NB4 (cell line): ENCODE results near the gene FST.

Source experiments
- DNase-seq: peaks from one replicate; pipeline ENCODE4 v3.0.0; 2010; ENCODE audit warnings: low read depth
- H3K4me3 ChIP-seq: one replicate; pipeline ENCODE4 v1.5.1; 2011; ENCODE audit warnings: mild to moderate bottlenecking, low read depth, low read length, moderate library complexity
- MYC ChIP-seq: IDR thresholded peaks from 2 replicates; pipeline ENCODE4 v1.6.1; 2011; ENCODE audit warnings: low read depth, low read length
- POLR2A ChIP-seq: IDR thresholded peaks from 2 replicates; pipeline ENCODE4 v1.6.1; 2011; ENCODE audit warnings: mild to moderate bottlenecking; ENCODE audit not compliant: insufficient read length; ENCODE audit errors: extremely low read depth
- TF ChIP-seq, protein P1 (sequence below): IDR thresholded peaks from 2 replicates; pipeline ENCODE4 v1.6.1; 2011; ENCODE audit warnings: low read depth, low read length
- TF ChIP-seq, protein P2 (sequence below): IDR thresholded peaks from one replicate; pipeline ENCODE4 v1.5.1; 2012; ENCODE audit warnings: low read depth, low read length

The FST gene

GRCh38 chr5:53453898-53454718 is 26.3 kb upstream of the FST start:
- TF ChIP-seq, protein P1, sequence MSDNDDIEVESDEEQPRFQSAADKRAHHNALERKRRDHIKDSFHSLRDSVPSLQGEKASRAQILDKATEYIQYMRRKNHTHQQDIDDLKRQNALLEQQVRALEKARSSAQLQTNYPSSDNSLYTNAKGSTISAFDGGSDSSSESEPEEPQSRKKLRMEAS: no peak
- TF ChIP-seq POLR2A (no peak), MYC (no peak)
- TF ChIP-seq, protein P2, sequence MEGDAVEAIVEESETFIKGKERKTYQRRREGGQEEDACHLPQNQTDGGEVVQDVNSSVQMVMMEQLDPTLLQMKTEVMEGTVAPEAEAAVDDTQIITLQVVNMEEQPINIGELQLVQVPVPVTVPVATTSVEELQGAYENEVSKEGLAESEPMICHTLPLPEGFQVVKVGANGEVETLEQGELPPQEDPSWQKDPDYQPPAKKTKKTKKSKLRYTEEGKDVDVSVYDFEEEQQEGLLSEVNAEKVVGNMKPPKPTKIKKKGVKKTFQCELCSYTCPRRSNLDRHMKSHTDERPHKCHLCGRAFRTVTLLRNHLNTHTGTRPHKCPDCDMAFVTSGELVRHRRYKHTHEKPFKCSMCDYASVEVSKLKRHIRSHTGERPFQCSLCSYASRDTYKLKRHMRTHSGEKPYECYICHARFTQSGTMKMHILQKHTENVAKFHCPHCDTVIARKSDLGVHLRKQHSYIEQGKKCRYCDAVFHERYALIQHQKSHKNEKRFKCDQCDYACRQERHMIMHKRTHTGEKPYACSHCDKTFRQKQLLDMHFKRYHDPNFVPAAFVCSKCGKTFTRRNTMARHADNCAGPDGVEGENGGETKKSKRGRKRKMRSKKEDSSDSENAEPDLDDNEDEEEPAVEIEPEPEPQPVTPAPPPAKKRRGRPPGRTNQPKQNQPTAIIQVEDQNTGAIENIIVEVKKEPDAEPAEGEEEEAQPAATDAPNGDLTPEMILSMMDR: no peak
- DNase-seq: no peak
- H3K4me3 ChIP-seq: no peak overlapping the region

- no peak overlapping the region for H3K4me3 ChIP-seq
- TF ChIP-seq, protein P2: no peak
- no peak for TF ChIP-seq POLR2A
- TF ChIP-seq, protein P1: no peak
- no peak for TF ChIP-seq MYC
- DNase-seq: no peak
Observed at GRCh38 chr5:53454719-53455000, 25.8 kb upstream of the FST start.

- no peak overlapping the region for H3K4me3 ChIP-seq
- DNase-seq: no peak
- no peak for TF ChIP-seq POLR2A
- TF ChIP-seq, protein P2: no peak
- TF ChIP-seq, protein P1: no peak
- TF ChIP-seq MYC: no peak
Observed at GRCh38 chr5:53456366-53456765, 24.1 kb upstream of the FST start.

DNA sequence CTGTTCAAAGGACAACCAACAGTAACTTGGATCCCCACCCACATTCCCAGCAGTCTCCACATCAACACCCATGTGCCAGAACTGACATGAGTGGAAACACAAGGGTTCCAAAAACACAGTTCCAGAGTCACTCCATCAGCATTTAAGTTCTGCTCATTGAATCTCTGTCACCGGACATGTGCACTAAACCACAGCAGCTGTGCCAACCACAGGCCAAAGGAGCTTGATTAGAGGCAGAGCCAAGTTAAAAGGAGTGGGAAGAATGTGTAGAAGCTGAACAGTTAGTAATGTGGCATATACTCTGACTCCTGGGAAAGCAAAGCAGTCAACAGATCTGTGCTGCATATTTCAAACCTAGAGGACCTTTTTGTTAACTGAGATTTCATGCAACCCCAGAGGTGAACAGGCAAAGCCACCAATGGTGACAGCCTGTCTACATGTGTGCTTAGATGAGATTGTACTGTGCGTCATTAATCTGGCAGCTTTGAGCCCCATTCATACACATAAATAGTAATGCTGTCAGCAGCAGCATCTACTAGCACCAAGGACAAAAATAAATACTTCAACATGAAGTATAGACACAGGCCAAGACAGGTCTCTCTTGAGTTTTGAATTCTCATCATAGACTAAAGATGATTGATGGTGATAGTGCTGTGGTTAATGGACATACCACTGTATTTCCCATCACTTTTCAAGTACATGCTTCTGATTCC is 16.4 kb upstream of the FST start:
- H3K4me3 ChIP-seq: no peak overlapping the region
- peak; percentile 16 for DNase-seq
- TF ChIP-seq, protein P1: 0 out of 2 replicates have a peak, but pooled peaks have one; percentile 19
- TF ChIP-seq POLR2A: no peak

DNA sequence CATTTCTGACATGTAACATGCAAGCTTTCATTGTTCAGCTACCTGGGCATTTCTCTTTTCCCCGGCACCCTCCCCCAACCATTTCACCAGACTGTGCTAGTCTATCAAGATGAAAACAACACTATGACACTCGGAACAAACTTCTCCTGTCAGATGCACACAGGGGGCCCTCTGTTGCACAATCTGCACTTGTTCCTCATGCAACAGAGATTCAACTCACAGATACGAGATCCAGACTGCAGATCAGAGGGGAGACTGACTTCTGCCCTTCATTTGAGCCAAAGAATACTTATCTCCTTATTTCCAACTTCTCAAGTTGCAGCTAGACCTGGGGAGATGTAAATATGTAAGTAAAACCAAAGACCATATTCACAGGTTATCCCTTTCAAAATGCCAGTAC is 15.7 kb upstream of the FST start:
- H3K4me3 ChIP-seq: no peak overlapping the region
- DNase-seq: peak; percentile 78
- no peak for TF ChIP-seq POLR2A
- TF ChIP-seq, protein P1: no peak
- TF ChIP-seq, protein P2: no peak
- TF ChIP-seq MYC: no peak

DNA sequence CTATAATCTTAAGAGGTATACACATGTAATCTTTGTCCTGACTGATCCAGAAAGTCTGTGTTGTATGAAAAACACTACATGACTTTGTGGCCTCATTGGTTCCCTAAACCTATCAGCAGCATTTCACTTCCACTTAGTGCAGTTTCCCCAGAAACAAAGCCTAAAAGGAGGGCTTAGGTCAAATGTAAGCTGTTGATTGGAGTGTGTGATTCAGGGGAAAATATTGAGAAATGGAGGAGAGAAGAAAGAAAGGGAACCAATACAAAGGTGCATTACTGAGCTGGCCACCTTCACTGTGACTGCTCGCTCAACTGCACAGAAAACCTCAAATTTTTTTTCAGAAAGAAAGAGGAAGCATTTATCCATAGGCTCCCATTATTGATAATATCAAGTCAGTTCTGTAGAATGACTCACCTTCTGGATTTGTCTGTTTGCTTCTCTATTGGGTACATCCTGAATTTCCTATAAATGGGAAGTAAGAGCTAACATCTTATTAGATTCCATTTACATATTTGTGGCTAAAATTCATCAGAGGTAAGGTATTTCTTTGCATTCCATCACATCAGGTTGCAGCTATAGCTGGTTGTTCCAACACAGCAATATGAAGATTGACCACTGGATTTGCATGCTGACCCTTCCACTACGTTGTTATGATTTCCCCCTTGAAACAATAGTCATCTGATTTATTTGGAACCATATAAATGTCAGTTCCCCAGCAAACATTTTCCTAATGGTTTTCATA is 10.3 kb upstream of the FST start:
- no peak overlapping the region for H3K4me3 ChIP-seq
- TF ChIP-seq, protein P2: no peak
- TF ChIP-seq MYC: no peak
- TF ChIP-seq, protein P1: no peak
- TF ChIP-seq POLR2A: no peak
- peak; percentile 17 for DNase-seq
